Glomerular visceral epithelial cell (primary cell): ENCODE results near the gene SSR3.
A peak's percentile ranks its signal among the peaks of the same experiment; 100 is the strongest.
"Not testable (repeated sequence)": the region's sequence is repeated elsewhere in the genome, so short reads cannot be mapped to it uniquely, and the experiment has no call there.

Experiments
- DNase-seq: peaks from one replicate; pipeline ENCODE4 v3.0.0-alpha.2; 2016; ENCODE audit errors: extremely low spot score

Gene SSR3

DNA sequence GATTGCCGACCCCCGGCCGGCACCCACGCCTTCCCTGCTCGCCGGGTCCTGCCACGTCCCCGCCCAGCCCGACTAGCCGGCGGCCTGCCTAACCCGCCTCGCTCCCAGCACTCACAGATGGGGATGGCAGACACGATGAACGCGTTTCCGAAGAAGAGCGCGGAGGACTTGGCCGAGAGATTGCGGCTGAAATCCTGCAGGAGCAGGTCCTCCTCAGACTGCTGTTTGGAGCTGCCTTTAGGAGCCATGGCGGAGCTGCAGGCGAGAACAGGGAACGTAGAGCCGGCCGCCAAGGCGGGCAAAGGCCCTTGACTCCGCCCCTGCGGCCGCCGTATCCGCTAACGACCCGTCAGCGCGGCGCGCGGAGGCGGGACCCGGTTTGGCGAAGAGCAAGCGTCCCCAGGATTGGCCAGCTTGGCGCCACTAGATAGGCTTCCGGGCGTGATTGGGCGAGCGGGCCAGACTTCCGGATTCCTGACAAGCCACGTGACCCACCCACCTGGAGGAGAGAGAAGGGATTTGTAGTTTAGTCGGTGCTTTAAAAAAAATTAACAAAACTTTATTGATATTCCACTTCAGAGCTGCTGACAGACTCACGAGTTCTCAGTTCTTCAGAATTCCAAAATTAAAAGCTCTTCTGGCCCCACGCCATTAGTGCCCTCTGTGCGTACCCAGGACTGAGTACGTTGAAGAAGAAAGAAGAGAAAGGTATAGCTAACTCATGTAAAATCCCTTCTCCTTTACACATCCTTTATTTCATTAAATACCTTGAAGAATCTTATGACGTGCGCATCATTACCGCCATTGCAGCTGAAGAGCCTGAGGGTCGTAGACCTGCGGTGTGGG lies at the start of gene SSR3:
Gene SSR3, minus strand, starts transcription at position 276 of the 846 bp plus-strand sequence. Its CDS starts 28 bp downstream, at position 248.
- DNase-seq = peak; percentile 98

DNA sequence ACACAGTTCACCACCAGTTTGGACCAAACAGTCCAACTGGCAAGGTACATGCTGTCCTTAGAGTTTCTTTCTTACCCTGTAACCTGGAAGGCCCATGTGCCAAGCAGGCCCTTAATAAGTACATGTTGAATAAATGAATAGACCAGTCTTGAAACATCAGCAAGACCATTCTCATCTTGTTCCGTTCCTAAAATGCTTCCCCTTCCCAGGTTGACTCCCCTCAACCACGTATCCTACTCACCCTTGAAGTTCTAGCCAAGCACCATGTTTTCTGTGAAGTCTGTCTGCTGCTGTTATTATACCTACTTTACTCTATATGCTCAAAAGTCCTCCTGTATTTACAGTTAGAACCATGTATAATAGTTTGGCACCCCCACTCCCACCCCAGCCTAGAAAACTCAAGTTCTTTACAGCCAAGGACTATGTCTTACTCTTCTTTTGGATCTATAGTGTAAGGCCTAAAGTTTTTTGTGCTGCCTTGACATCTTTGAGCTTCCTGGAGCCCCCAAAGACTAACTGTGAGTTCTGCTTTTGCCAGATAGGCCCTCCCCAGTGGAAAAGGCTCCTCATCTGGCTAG lies 49.2 kb upstream of the SSR3 start:
- no peak for DNase-seq

DNA sequence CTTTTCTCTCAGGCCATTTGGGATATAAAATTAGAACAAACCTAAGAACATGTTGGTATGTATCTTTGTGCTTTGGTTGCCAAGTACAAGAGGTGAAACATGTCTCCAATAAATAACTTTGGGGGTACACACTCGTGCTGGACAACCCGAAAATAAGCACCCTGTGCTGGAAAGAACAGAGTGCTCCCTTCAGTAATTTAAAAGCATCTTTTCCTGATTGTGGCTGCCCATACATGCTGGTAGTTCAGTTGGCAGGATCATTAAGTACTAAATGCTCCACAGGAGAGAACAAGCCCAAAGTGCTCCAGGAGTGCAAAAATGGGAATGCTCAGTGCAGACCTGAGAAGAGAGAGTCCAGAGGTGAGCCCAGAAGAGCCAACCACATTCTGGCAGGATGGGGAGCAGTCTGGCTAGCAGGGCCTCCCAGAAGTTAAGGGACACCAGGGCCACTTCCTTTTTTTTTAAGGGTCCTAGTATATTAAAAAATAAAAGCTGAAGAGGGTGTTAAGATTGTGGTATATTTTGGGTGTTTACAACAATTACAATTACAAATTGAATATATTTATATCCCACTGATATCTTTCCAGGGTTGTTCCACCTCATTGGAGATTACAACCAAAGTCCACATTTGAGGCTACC lies 48.6 kb upstream of the SSR3 start:
- no peak for DNase-seq

DNA sequence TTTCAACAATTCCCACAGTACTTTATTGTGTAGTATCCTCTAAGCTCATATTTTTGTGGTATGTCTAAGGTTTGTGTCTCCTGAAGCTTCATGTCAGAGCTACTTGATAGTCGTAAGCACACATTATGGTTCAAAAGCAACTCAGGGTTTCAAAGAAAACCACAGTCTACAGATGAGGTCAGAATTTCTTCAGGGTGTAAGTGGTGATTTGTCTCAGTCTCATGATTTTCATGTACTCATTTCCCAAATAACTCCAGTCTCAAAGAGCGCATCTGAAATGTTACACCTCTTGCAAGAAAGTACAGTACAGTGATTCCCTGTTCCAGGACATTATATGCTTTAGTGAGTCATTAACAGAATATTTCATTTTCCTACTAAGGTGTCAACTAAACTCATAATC lies 47.5 kb upstream of the SSR3 start:
- DNase-seq = peak; percentile 81

DNA sequence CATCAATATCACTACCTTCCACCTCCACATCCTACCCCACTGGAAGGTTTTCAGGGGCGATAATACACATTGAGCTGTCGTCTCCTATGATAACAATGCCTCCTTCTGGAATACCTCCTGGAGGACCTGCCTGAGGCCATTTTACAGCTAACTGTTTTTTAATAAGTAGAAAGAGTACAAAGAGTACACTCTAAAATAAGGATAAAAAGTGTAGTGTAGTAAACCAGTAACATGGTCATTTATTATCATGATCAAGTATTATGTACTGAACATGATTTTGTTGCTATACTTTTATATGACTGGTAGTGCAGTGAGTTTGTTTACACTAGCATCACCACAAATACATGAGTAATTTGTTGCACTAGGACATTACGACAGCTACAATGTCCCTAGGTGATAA lies 46.6 kb upstream of the SSR3 start:
- no peak for DNase-seq

DNA sequence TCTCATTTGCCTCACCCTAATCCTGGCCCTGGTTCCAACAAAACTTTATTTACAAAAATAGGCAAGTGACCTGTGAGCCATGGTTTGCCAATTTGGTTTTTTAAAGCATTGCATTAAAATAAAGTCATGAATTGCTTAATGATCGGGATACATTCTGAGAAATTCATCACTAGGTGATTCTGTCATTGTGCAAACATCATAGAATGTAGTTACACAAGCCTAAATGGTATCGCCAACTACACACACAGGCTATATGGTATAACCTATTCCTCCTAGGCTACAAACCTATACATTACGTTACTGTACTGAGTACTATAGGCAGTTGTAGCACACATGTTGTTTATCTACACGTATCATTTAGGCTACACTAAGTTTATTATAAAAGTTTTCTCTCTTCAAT lies 45.9 kb upstream of the SSR3 start:
- DNase-seq = no peak

DNA sequence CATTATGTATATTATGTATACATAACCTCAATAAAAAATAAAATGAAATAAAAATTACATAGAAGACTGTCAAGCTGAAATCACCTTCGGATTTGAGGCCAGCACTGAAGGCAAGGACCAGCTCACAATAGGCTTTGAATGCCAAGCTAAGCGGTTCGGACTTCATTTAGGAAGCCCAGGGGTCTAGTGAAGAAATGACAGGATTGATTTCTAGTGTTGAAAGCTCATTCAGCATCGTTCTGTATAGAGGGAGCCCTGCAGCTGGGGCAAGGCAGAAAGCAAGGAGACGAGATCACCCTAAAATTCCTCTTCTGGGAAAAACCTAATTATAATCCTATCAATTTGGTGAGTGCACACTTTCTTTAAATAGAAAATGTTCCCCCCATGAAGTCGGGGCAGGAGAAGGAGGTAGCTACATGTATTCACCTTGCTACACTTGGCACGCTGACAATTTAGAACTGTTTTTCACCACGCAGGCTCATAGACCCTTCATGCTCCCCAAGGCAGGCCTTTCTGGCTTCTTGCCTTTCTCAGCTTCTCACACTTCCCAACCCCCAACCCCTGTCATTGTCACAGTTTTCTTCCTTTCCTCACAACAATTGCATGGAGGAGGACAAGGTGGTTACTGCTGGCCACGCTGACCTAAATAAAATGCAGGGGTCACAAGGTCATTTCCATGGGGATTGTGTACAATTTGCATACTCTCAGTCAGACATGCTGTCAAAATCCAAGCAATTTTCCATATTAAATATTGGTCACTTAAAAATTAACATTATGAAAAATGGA lies 44.4 kb upstream of the SSR3 start:
- no peak for DNase-seq

DNA sequence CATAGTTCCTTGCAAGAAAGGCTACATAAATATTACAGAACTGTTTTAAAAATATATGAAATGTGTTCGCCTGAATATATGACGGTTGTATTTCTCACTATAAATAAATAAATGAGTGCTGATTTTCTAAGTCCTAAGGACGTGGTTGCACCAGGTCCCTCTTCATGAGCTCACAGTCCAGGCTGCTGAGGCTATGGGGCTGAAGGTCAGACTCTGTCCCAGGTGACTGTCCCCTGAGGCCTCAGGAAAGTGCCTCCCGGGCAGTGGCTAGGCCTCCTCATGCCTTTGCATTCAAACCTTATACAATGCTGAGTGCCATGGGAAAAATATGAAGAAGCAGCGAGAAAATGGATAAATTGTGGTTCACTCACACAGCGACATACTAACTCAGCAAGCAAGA lies 43.5 kb upstream of the SSR3 start:
- no peak for DNase-seq

DNA sequence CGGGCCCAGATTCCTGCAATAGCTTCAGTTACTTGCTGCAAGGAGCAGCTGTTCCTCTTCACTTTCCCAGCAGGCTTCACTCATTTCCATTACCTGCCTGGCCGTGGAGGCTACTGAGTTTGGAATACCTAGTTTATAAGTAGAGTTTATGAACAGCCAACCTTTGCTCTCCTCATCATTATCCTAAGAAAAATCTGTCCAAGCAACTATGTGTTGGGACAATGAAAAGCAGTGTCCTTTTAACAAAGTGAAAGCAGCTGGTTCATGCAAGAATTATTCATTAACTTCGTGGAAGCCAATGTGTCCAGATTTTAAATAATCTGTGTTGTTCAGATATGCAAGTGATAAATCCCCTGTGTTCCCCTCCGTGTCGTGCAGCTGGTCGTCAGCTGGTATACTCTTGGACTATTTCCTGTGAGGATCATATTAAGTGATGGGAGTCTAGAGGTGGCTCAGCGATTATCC lies 39.3 kb upstream of the SSR3 start:
- DNase-seq = no peak

DNA sequence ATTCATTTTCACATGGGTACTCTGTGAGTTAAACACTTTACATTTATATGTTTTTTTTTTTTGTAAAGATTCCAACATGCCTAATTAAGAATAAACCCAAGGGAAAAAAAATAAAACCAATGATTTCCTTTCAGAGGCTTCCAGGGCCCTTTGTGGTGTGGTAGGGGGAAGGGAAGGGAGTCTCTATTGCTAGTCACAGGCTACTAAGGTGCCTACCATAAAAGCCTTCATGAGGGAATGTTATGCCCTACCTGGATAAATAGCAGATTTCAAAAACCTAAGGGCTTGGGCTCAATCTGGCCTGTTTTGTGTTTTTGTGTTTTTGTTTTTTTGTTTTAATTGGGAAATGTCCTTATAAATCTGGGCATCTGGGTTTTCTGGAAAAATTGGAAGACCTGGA lies 38.9 kb upstream of the SSR3 start:
- no peak for DNase-seq

DNA sequence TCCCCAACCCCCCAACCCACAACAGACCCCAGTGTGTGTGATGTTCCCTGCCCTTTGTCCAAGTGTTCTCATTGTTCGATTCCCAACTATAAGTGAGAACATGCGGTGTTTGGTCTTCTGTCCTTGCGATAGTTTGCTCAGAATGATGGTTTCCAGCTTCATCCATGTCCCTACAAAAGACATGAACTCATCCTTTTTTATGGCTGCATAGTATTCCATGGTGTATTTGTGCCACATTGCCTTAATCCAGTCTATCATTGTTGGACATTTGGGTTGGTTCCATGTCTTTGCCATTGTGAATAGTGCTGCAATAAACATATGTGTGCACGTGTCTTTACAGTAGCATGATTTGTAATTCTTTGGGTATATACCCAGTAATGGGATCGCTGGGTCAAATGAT lies 34.9 kb upstream of the SSR3 start:
- not testable (repeated sequence) for DNase-seq

DNA sequence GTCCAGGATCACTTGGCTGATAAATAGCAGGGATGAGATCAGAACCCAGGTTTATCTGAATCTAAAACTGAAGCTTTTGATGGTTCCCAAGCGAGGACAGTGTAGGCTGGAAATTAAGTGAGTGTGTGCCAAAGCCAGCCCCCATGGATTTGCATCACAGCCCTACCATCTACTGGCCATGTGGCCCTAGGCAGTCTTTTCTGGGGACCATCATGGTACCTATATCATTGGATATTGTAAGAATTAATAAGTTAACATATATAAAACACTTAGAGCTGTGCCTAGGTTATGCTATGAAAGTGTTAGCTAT lies 32.8 kb upstream of the SSR3 start:
- no peak for DNase-seq

DNA sequence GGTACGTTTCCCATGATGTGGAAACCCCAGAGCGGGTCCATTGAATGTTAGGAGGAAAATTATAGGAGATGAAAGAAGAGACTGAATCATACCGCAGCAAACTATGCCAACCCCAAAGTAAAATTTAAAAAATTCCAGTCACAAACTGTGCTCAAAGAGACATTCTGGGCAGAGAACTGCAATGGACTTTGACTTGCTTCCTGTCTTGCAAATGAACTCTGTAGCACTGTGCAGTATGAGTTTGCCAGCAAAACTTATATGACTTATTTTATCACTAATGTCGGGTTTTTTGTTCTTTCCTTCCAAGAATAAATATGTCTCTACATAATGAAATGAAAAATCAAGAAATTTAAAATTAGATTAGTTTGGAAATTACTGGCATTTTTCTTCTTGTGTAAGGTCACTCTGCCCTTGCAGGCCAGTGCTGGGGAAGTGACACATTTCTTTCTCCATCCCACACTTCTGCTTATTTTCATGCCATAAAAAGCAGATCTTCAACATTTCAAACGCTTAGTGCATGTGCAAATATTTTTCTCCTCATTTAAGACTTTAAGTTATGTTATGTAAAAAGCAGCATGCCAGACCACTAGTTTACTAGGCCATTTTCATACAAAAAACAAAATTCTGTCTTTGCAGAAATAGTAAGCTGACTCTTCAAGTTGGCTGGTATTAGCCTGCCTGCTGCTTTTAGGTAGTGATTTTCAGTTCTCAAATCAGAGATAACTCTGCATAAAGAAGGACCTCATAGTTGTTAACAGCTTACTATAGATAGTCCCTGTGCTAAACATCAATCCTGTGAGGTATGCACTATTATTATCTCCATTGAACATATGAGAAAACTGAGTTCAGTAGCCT lies 32.2 kb upstream of the SSR3 start:
- no peak for DNase-seq

DNA sequence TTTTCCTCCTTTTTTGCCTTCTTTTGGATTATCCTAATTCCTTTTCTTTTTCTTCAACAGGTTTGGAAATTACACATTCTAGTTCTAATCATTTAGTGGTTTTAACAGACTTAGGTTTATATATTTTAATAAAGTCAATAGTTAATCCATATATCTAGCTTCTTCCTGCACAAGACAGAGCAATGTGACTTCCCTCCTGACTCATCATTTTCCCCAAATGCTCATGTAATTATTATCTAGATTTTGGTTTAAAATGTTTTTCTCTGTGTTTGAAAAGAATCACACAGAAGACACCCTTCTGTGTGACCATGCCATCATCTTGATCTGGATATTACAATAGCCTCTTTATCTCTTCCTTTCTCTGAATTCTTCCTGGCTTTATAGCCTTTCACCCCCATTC lies 28.6 kb upstream of the SSR3 start:
- no peak for DNase-seq

DNA sequence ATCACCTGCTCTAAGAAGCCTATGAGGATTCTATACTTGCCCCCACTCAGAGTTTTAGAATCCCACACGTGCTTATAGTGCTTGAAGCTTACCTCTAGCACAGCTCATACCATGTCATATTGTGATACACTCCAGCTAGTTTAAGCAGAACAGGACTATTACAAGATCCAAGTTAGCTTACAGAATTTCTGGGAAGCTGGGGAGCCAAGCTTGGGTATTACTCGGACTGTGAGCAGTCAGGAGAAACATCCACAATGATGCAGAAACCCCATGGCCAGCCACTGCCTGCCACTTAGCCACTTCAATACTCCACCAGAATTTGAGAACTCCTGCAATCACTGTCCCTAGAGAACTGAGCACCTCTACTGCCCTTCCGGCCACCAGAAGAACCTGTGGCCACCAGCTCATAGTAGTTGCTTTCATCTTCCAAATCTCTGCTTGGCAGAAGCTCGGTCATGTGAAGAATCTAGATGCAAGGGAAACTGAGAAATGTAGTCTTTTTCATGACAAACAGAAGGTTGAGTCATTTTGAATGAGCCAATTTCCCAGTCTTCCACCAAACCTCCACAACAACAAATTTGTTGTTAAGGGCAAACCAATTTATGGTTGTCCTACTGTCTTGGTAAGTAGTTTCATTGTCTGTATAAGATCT lies 27.7 kb upstream of the SSR3 start:
- DNase-seq = no peak

DNA sequence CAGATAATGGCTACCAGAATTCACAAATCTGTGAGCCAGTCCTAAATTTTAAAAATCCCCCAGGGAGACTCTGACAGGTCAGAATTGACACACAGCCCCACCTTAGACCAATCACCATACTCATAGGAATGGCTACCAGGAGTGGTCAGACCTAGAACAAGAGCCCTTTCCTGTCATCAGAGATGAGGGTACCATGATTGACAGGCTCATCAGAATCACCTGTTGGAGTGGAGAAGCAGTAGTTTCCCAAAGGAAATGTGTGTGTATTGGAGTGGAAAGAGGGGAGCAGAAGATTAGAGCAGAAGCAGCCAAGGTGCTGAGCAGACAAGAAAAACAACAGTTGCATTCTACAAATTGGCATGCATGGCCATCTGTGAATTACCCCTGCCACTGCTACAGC lies 27.0 kb upstream of the SSR3 start:
- DNase-seq = no peak

DNA sequence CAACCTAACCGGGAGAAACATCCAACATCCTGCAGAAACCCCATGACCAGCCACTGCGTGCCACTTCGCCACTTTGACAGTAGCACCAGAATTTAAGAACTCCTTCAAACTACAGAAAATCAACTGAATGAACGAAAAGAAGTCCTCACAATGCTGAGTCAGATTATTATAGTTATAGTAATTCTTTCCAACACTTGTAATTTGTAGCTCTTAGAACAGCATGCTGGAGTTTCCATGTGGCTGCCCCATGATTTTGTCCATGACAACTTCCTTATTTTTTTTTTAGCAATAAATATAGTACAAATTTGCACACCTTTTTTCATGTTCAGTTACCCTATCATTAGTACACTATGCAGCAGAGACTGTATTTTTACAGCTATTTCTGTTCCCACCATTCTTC lies 26.1 kb upstream of the SSR3 start:
- no peak for DNase-seq

DNA sequence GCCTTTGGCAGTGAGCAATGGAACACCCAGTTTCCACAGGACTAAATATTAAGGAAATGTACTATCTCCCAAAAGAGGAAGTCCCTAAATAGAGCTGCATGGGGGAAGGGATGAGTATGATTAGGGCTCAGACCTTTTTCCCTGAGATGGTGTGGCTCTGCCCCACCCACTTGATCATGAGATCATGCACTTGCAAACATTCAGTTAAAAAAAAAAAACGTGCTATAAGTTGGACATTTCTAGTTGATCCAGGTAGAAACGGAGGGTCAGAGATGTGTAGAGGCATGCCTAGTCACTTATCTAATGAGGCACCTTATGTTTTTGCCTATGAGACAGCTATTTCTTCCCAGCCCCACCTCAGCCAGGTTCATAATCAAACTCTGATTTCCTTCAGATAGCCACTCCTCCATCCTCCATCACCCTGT lies 24.5 kb upstream of the SSR3 start:
- no peak for DNase-seq

DNA sequence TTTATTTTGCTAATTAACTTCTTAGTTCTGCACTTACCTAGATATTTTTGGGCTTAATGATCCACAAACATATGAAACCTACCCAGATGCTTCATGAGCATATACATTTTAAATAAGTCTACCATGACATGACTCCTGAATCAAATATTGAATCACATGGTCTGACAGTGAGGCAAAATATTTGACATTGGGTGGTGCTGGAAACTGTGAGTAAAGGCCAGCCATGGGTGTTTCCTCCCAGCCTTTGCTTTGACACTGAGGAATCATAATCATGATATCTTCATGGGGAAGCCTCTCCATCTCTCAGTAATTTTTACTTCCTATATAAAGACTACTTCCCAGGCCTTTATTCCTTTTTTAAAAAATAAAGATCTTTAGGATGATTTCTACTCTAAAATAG lies 22.8 kb upstream of the SSR3 start:
- DNase-seq = no peak

DNA sequence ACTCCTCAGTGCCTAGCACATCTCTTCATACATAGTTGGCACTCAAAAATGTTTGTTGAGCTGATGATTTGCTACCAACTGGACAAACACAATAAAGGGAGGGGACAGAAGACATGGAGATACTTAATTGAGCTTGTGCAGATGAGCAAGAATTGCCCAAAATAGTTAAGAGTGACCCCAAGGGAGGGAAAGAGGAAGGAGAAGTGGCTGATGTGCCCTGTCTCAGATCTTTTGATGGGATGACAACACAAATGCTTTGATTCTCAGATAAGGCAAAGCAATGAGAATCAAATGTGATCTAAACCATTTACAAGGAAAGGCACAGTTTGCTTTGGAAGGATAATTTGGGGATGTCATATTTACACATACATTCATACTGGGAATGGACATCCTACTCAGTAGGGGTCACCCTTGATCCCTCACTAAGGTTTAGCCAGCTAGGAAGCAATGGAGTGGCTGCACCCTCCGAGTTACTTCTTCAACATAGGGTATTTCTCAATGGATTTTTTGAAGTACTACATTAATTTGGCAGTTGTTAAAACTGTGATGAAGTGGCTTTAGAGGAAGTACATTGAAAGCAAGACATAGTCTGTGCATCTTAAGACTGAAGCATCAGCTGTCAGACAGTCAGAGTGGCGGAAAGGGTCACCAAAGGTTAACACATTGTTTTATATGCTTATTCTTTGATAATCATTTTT lies 21.9 kb upstream of the SSR3 start:
- DNase-seq = no peak
